Fibroblast of pulmonary artery (primary cell): ENCODE measurements around the gene EHBP1.

Experiments
- DNase-seq: peaks from one replicate; pipeline ENCODE4 v3.0.0-alpha.2; 2010; ENCODE audit warnings: low read depth
- H3K4me3 ChIP-seq: replicated peaks from 2 replicates; pipeline ENCODE4 v1.5.1; 2011; ENCODE audit warnings: low read depth, mild to moderate bottlenecking, control low read depth, low read length, moderate library complexity
- CTCF ChIP-seq: IDR thresholded peaks from 2 replicates; pipeline ENCODE4 v1.5.1; 2011; ENCODE audit warnings: mild to moderate bottlenecking, control low read depth, low read length, inconsistent platforms; ENCODE audit errors: missing control alignments

Gene EHBP1

DNA sequence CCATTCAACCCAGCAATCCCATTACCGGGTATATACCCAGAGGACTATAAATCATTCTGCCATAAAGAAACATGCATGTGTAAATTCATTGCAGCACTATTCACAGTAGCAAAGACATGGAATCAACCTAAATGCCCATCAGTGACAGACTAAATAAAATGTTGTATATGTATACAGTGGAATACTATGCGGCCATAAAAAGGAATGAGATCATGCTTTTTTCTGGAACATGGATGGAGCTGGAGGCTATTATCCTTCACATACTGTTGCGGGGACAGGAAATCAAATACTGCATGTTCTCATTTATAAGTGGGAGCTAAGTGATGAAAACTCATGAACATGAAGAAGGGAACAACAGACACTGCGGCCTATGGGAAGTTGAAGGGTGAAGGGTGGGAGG is 65.1 kb downstream of the EHBP1 start:
- no peak for TF ChIP-seq CTCF
- no peak for DNase-seq
- H3K4me3 ChIP-seq = no peak overlapping the region

GRCh38 chr2:62774555-62775366 is 69.2 kb downstream of the EHBP1 start:
- TF ChIP-seq CTCF = peak; percentile 69
- peak; percentile 70 for DNase-seq
- H3K4me3 ChIP-seq = no peak overlapping the region

- no peak for DNase-seq
- TF ChIP-seq CTCF = no peak
- H3K4me3 ChIP-seq = no peak overlapping the region
These were observed 69.8 kb downstream of the EHBP1 start for GRCh38 chr2:62775367-62775668.

- DNase-seq = no peak
- no peak for TF ChIP-seq CTCF
- H3K4me3 ChIP-seq = no peak overlapping the region
These were observed 78.2 kb downstream of the EHBP1 start for GRCh38 chr2:62783679-62784078.

DNA sequence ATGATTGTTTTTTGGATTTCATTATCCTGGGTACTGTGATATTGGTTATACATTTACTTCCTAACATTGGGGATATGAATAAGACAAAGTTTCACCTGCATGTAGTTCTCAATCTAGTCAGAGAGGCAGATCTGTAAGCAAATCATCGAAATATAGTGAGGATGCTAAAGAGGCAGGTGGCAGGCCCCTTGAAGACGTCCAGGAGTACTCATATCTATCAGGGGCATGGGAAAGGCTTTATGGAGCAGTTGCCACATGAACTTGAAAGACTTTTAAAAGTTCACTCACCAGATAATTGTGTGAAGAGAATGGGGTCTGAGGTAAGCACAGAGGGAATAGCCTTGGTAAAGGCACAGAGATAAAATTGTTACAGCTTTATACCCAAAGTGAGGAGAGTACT is 78.8 kb downstream of the EHBP1 start:
- TF ChIP-seq CTCF = no peak
- H3K4me3 ChIP-seq = no peak overlapping the region
- DNase-seq = no peak

DNA sequence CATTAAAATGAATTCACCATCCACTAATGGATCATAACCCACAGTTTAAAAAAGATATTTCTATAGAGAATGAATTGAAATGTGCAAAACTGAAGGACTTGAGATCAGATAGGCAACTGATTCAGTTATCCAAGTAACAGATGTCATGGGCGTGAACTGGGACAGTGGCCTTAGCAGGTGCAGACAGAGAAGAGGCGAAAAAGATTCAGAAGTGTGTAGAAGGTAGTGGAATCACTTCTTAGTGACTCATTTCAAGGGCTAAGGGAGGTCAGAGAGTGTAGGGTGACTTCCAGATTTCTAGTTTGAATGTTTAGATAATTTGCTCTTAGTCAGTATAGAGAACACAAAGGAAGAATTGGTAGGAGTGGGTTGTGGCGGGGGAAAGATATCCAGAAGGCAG is 79.7 kb downstream of the EHBP1 start:
- no peak overlapping the region for H3K4me3 ChIP-seq
- no peak for TF ChIP-seq CTCF
- DNase-seq = no peak
